Common myeloid progenitor, CD34-positive (primary cell): Measurements from ENCODE around the gene CMTM8.

ENCODE experiments used
- CTCF ChIA-PET: fragments of 350-600 bp; sonication (Branson Sonifier 250); formaldehyde crosslinking; loops from one replicate; lab custom pipeline; 2021; ENCODE audit warnings: antibody characterized with exemption; lab: Charles Lee
- POLR2A ChIA-PET: fragments of 350-600 bp; sonication (Branson Sonifier 250); formaldehyde crosslinking; loops from one replicate; lab custom pipeline; 2021; ENCODE audit warnings: antibody characterized with exemption; lab: Charles Lee
- DNase-seq, 3 donors: peaks; one replicate each; pipeline versions ENCODE4 v3.0.0 to v3.0.0-alpha.2; 2013
- H3K27ac ChIP-seq, 2 experiments: 1 replicate in 1 of 2; 2 replicates in 1 of 2; pipeline ENCODE4 v1.7.0; 2013; ENCODE audit warnings: inconsistent platforms in 2 of 2, low read length in 2 of 2, mild to moderate bottlenecking in 2 of 2, low read depth in 1 of 2, moderate library complexity in 1 of 2; ENCODE audit not compliant: severe bottlenecking in 2 of 2, insufficient read depth in 1 of 2, poor library complexity in 1 of 2
- H3K27me3 ChIP-seq, 5 experiments: replicated peaks in 2 of 5; 1 replicate in 3 of 5; 2 replicates in 2 of 5; pipeline versions ENCODE4 v1.6.1 to v1.7.0; 2013; ENCODE audit warnings: low read length in 4 of 5, mild to moderate bottlenecking in 2 of 5, moderate library complexity in 2 of 5, inconsistent platforms in 1 of 5; ENCODE audit not compliant: insufficient read depth in 5 of 5, control insufficient read depth in 4 of 5
- H3K36me3 ChIP-seq, 4 experiments: 1 replicate in 2 of 4; 2 replicates in 2 of 4; pipeline versions ENCODE4 v1.6.1 to v1.7.0; 2013; ENCODE audit warnings: low read length in 3 of 4, control low read depth in 1 of 4, mild to moderate bottlenecking in 1 of 4; ENCODE audit not compliant: control insufficient read depth in 4 of 4, insufficient read depth in 4 of 4
- H3K4me1 ChIP-seq, 4 experiments: 1 replicate in 3 of 4; 2 replicates in 1 of 4; pipeline versions ENCODE4 v1.6.1 to v1.7.1; 2013; ENCODE audit warnings: low read length in 3 of 4, mild to moderate bottlenecking in 3 of 4, control low read depth in 1 of 4, inconsistent platforms in 1 of 4, moderate library complexity in 1 of 4; ENCODE audit not compliant: control insufficient read depth in 4 of 4, insufficient read depth in 4 of 4; ENCODE audit errors: control extremely low read depth in 1 of 4
- H3K4me3 ChIP-seq, 7 experiments: 1 replicate in 4 of 7; 2 replicates in 3 of 7; pipeline versions ENCODE4 v1.5.1 to v1.7.0; 2013; ENCODE audit warnings: mild to moderate bottlenecking in 7 of 7, low read length in 6 of 7, moderate library complexity in 6 of 7, inconsistent platforms in 2 of 7, low read depth in 2 of 7, control low read depth in 1 of 7; ENCODE audit not compliant: insufficient read depth in 4 of 7, control insufficient read depth in 1 of 7; ENCODE audit errors: extremely low read depth in 1 of 7
- H3K9me3 ChIP-seq, 5 experiments: 1 replicate in 4 of 5; 2 replicates in 1 of 5; pipeline versions ENCODE4 v1.6.1 to v1.7.1; 2013; ENCODE audit warnings: low read length in 4 of 5, mild to moderate bottlenecking in 2 of 5, inconsistent platforms in 1 of 5, low read depth in 1 of 5, moderate library complexity in 1 of 5; ENCODE audit not compliant: control insufficient read depth in 4 of 5, insufficient read depth in 2 of 5; ENCODE audit errors: control extremely low read depth in 1 of 5
- WGBS: methylation state at CpG from one replicate; pipeline ENCODE4 v1.1.5; 2013; ENCODE audit not compliant: insufficient coverage; 5-methylcytosine and 5-hydroxymethylcytosine counted together

CMTM8 gene

DNA sequence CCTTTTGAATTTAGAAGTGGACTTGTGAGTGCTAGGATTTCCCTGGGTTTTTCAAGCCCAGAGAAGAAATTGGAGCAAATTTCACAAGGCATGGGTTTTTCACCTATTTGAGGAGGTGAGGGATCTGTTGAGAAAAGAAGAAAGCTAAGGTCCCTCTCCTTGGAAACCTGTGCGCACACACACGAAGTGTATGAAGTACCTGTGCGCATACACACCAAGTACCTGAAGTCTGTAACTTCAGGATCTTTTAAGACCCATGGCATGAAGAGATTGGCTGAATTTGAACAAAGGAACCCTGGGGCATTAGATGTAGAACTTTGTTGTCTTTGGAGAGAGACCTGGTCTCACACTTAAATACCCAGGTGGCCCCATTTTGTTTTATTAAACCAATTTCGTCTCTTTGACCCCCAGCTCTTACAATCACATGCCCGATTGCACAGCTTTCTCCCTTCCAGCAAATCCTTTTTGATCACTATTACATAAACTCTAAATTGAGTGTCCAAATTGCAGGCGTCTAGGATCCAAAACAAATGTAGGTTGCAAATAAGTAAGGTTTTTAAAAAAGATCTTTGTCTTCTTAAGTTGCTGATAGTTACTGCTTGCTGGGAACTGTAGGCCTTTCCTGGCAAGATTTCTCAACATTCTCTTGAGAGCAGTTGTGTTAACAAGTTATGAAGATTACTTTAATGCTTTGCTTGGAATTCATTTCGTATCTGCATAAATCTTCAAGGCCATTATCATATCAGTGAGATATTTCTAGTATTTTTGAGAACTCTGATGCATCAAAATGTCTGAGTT is 64.3 kb downstream of the CMTM8 start:
- Histone ChIP-seq H3K4me3 (peak overlapping the region in 2 of 7 experiments; percentile 12 to 50), H3K36me3 (no peaks in the 10 kb centered on the region), H3K27ac (peak overlapping the region in 1 of 2 experiments; percentile 39), H3K4me1 (peaks cover 0 to 21% (median 9%) of the 10 kb centered on the region in 4 experiments), H3K27me3 (no peaks in the 10 kb centered on the region), H3K9me3 (no peaks in the 10 kb centered on the region)
- ChIA-PET POLR2A (interaction anchor here (0.7 kb wide), 1 partner anchor 41 kb away, joined by 4 read pairs; no protein-coding TSS in a partner anchor), CTCF (interaction anchor here (0.5 to 3.1 kb wide), 9 partner anchors 8 to 127 kb away, joined by 3 to 10 read pairs (median 3); no protein-coding TSS in a partner anchor)
- no peak for DNase-seq
- WGBS = 93% methylated on average over 4 of the region's 7 CpGs

DNA sequence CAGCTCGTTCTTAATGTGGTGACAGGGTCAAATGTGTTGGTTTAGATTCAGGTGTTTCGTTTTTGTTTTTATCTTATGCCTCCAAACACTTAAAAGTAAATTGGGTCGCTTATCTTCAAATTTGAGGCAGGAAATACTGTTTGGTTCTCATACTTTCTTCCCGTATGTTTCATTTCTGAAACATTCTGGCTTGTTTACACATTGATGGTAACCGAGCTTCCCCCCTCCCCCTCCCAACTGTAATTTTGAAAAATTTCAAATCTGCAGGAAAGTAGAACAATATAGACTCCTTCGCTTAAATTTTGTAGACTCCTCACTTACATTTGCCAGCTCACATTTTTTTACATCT is 64.9 kb downstream of the CMTM8 start:
- peak overlapping the region in 2 of 7 experiments; percentile 12 to 50 for H3K4me3 ChIP-seq
- no peaks in the 10 kb centered on the region for H3K27me3 ChIP-seq
- CTCF ChIA-PET = interaction anchor here (1.0 to 3.1 kb wide), 6 partner anchors 9 to 127 kb away, joined by 3 to 10 read pairs (median 4); no protein-coding TSS in a partner anchor
- H3K27ac ChIP-seq = peak overlapping the region in 1 of 2 experiments; percentile 39
- no peaks in the 10 kb centered on the region for H3K36me3 ChIP-seq
- POLR2A ChIA-PET = no interaction called here
- peak in 2 of 3 donors; percentile 53 to 55 for DNase-seq
- WGBS = 0% methylated on average over 2 of the region's 6 CpGs
- H3K9me3 ChIP-seq = no peaks in the 10 kb centered on the region
- peaks cover 0 to 21% (median 9%) of the 10 kb centered on the region in 4 experiments for H3K4me1 ChIP-seq

DNA sequence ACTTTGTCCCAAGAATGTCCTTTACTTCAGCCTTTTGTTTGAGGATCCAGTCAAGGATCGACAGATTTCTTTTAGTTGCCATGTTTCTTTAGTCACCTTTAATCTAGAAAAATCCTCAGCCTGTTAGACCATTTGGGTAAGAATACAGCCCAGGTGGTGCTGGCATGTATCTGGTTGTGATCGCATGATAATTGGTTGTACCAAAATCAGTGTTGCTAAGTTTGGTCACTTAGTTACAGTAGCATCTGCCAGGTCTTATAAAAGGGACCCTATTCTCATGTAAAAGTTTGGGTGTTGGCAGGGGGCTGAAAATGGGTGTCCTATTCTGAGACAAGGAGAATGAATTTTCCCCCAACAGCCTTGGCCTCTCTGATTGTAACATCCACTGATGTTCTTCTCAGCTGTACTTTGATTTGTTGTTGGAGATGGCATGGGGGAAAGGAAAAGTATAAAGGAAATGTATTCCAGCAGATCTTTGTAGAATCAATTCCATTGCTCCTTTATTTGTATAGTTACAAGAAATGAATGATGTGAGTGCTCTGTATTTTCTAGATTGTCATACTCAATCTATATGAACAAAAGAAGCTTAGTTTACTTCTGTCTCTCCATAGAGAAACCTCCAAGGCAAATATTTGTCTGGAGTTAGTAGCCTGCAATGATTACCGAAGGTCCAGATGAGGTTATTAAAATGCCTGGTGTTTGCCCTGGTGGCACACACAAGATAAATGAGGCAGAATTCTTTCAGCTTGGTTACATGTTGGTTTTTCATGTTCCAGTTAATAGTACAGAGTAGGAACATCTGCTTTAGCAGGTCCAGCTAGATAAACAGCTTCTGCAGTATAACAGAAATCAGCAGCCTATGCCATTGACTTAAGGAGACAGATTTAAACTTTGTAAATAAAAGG is 65.7 kb downstream of the CMTM8 start:
- POLR2A ChIA-PET = no interaction called here
- no peak for DNase-seq
- no peak overlapping the region for H3K4me3 ChIP-seq
- H3K27me3 ChIP-seq = no peaks in the 10 kb centered on the region
- no peaks in the 10 kb centered on the region for H3K36me3 ChIP-seq
- 100% methylated on average over 2 of the region's 3 CpGs for WGBS
- H3K9me3 ChIP-seq = no peaks in the 10 kb centered on the region
- peaks cover 0 to 21% (median 9%) of the 10 kb centered on the region in 4 experiments for H3K4me1 ChIP-seq
- CTCF ChIA-PET = interaction anchor here (0.9 to 2.5 kb wide), 8 partner anchors 8 to 64 kb away, joined by 3 to 8 read pairs (median 3); no protein-coding TSS in a partner anchor
- H3K27ac ChIP-seq = no peak overlapping the region

DNA sequence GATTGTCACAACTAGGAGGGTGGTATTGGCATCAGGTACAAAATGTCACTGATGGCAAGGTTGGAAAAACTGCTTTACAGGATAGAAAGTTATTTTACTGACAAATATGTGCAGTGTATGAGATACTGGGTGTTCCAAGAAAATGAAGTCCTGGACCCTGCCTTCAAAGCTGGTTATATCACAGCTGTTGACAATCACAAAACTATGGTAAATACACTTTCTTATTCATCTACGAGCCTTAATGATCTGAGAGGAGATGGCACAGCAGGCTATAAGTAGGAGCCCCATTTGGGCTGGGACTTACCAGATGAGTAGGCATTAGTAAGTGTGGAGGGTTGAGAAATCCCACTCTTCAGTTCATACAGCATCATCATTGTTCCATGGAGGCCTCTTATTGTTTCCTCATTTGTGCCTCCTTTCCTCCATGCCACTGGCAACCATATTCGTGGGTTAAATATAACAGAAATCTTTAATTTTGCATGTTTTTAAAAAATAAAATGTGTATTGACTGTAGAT is 66.9 kb downstream of the CMTM8 start:
- Histone ChIP-seq H3K9me3 (no peaks in the 10 kb centered on the region), H3K27me3 (no peaks in the 10 kb centered on the region), H3K36me3 (no peaks in the 10 kb centered on the region), H3K27ac (no peak overlapping the region), H3K4me1 (peaks cover 3 to 31% (median 11%) of the 10 kb centered on the region in 4 experiments), H3K4me3 (no peak overlapping the region)
- POLR2A ChIA-PET = no interaction called here
- CTCF ChIA-PET = interaction anchor here (0.9 to 2.5 kb wide), 7 partner anchors 9 to 65 kb away, joined by 3 to 8 read pairs (median 3); no protein-coding TSS in a partner anchor
- no peak for DNase-seq
- no CpG with 5 or more reads among the region's 2 CpGs for WGBS

DNA sequence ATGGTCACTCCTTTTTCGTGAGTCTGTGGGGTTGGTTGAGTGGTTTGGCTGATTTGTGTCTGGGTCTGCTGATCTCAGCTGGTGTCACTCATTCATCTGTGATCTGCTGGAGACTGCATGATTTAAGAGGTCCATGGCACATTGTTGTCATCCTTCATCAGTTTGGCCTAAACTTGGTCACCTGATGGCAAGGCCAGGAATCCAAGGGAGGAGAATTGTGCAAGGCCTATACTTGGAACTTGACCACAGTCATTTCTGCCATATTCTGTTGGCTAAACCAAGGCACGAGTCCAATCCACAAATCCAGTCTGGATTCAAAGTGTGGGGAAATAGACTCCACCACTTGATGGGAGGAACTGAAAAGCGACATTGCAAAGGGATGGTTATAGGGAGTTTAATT is 67.6 kb downstream of the CMTM8 start:
- ChIA-PET POLR2A (no interaction called here), CTCF (interaction anchor here (0.6 to 1.6 kb wide), 6 partner anchors 8 to 69 kb away, joined by 3 to 4 read pairs (median 3); no protein-coding TSS in a partner anchor)
- H3K9me3 ChIP-seq = no peaks in the 10 kb centered on the region
- H3K4me3 ChIP-seq = no peak overlapping the region
- H3K27me3 ChIP-seq = no peaks in the 10 kb centered on the region
- peaks cover 5 to 35% (median 11%) of the 10 kb centered on the region in 4 experiments for H3K4me1 ChIP-seq
- no peaks in the 10 kb centered on the region for H3K36me3 ChIP-seq
- H3K27ac ChIP-seq = no peak overlapping the region
- 92% methylated on average over 2 of the region's 3 CpGs for WGBS
- DNase-seq = no peak

DNA sequence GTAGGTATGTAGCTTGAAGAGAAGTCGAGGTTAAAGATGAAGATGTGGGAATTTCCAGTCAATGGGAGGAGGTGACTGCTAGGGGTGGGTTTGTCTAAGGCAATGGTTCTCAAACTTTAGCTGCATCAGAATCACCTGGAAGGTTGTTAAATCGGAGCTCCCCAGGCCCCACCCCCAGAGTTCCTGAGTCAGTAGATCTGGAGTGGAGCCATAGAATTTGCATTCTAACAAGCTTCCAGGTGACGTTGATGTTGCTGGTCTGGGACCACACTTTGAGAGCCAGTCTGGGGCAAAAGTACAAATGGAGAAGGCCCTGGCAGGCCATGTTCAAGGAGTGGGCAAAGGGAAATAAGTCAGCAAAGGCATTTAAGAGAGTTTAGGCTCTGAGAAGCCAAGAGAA is 69.1 kb downstream of the CMTM8 start:
- ChIA-PET CTCF (interaction anchor here (1.5 kb wide), 1 partner anchor 12 kb away, joined by 11 read pairs; no protein-coding TSS in a partner anchor), POLR2A (no interaction called here)
- Histone ChIP-seq H3K27ac (no peak overlapping the region), H3K9me3 (no peaks in the 10 kb centered on the region), H3K4me1 (peaks cover 19 to 49% (median 23%) of the 10 kb centered on the region in 4 experiments), H3K27me3 (no peaks in the 10 kb centered on the region), H3K4me3 (no peak overlapping the region), H3K36me3 (no peaks in the 10 kb centered on the region)
- DNase-seq = no peak
- 79% methylated on average over 3 of the region's 3 CpGs for WGBS
